Gastrocnemius medialis (tissue), 4 donors: ENCODE measurements around the gene CAMTA1.

ENCODE experiments used
- CTCF ChIP-seq, 5 experiments: fragments of 450-650 bp in 3 of 5; fragments of 200-600 bp in 2 of 5; sonication (generic) in 2 of 5; IDR thresholded peaks in 4 of 5; conservative IDR thresholded peaks in 1 of 5; 1 replicate in 4 of 5; 2 replicates in 1 of 5; pipeline ENCODE4 v1.5.1; 2016 to 2019; ENCODE audit warnings: antibody characterized with exemption in 5 of 5, mild to moderate bottlenecking in 3 of 5, moderate library complexity in 3 of 5
- POLR2A ChIP-seq, 2 donors: fragments of 450-650 bp; IDR thresholded peaks; one replicate each; pipeline ENCODE4 v1.6.1; 2017; ENCODE audit warnings: antibody characterized with exemption in 2 of 2, mild to moderate bottlenecking in 2 of 2, moderate library complexity in 2 of 2

- no peak for TF ChIP-seq CTCF (IDR thresholded peaks at IDR 0.05 in 4 of 5, conservative IDR thresholded peaks at IDR 0.05 in 1 of 5)
- TF ChIP-seq POLR2A (IDR thresholded peaks at IDR 0.05) = no peak
Measured at GRCh38 chr1:7727809-7728471, 942.7 kb downstream of the CAMTA1 start.
